NOMO-1 (cell line): ENCODE data around the gene SGMS2.
A peak's percentile ranks its signal among the peaks of the same experiment; 100 is the strongest.
"Not testable (repeated sequence)": the region's sequence is repeated elsewhere in the genome, so short reads cannot be mapped to it uniquely, and the experiment has no call there.

Source experiments
- DNase-seq, 2 experiments: peaks; one replicate each; lab custom pipeline; 2025; ENCODE audit not compliant: unreplicated experiment in 2 of 2; lab: John Stamatoyannopoulos, UW

SGMS2 gene

DNA sequence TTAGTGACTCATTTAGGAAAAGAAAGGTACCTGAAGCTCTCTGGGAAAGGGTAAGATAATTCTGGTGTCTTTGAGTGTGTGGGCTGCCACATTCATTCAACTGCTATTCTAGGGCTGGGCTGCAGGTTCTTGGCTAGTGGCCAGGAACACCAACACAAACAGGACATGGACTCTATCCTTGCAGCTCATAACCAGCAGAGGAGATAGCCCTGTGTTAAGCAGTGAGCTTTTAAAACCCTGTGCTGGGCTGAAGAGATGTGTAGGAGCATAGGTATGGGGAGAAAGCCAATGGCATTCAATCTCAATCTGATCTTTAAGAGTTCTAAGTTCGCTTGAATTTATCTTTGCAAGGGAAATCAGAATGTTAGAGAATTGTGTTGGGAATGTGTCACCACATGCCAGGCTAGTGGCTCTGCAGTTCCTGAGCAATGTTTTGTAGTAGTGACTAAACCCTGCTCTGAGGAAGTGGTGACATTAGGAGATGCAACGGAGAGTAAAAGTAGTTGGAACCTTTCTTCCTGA, 39.2 kb downstream of the SGMS2 start:
- DNase-seq: peak in 1 of 2 experiments; percentile 29

DNA sequence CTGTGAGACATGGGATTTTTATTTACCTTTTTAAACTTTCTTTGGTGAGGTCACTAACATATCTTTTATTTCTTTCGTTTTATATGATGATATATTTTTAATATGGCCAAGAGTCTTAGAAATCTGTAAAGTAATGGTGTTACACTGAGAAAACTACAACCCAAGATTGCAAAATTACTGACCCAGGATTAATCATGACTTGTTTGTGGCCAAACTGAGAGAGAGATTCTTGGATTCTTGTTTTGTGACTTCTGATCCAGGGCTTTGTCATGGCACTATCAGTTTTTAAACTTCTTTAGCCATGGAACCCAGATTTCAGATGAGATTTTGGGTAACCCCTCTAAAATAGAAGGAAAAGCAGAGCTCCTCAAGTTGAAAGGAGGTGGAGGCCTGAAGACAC, 42.0 kb downstream of the SGMS2 start:
- no peak for DNase-seq

DNA sequence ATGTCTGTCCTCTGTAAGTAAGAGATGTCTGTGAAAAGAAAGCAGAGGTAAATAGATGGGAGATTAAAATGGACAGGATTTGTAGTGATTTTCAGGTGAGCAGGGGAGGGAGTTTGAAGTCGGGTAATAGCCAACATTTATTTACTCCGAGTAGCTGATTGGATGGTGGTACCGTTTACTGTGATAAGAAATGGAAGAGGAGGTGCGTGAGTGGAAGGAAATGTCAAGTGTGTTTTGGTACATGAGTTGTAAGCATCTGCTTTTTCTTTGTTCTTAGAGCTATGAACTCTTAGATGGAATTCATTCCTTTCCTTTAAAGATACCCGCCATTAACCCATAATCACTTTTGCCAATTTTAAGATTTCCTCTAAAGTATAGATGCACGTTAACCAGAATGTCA, 45.5 kb downstream of the SGMS2 start:
- no peak for DNase-seq

DNA sequence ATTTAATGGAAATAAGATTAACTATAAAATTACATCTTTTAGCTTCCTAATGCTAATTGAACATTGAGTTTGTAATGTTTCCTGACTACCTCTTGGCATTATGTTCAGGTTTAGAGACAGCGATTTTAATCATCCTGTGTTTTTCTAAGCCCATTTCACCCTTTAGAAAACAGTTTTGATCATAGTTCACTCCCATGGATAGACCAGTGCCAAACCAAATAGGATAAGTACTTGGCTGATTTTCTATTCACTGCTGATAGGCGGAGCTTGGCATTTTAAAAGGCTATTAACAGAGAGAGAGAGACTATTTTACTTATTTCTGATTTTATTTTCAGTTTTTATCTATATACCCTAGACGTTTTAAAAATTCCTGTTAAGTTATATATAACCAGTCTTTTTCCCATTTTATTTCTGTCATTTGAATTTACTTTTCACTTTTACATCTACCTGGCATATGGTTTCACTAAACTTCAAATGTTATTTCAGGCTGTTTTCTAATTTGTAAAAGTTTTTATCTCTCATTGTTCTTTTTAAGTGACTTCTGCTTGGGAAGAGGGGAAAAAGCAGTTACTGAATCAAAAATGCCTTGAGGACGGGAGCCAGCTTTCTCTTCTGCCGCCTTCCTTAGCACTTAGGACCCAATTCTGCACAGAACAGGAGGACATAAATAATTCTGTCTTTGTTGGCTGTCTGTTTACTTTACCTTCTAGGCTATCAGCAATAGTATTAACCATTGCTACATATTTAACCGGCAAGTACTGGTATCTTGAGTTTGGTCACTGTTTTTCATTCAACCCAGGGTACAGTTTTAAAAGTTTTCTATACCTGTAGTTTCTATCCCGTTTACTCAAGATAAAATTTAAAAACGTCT, 46.4 kb downstream of the SGMS2 start:
- DNase-seq: no peak

DNA sequence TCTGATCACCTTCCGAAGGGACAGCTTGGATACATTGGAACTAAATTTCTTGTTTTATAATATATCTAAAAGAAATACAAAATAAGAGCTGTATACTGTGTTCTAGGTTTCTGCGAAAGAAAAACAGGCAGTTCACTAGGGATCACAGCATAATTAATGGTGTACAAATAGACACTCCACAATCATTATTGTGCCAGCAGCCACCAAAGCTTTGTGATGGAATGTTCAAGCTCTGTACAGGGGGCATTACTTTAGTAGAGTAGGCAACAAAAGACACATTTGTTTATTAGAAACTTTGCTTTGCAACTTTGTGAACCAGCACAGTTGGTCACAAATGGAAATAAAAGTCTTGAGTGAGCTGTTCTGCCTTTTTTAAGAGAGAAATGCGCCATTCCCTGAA, 49.3 kb downstream of the SGMS2 start:
- DNase-seq: no peak

DNA sequence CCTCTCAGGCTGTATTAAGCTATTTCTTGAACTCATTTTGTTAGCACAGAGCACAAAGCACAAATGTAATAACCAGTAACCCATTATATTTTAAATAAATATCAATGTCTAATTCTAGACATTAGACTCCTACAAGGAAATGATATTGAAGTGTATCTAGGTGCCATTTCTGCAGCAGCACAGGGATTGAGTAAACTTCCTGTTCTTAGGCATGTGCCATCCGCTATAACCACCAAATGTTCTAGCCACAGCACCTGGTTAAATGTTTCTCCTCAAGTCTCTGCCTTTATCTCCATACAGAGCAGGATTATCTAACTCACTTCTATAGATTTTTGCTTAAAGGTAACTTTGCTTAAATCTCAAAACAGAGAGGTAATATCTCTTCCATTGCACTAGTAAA, 51.4 kb downstream of the SGMS2 start:
- peak in 1 of 2 experiments; percentile 53 for DNase-seq

DNA sequence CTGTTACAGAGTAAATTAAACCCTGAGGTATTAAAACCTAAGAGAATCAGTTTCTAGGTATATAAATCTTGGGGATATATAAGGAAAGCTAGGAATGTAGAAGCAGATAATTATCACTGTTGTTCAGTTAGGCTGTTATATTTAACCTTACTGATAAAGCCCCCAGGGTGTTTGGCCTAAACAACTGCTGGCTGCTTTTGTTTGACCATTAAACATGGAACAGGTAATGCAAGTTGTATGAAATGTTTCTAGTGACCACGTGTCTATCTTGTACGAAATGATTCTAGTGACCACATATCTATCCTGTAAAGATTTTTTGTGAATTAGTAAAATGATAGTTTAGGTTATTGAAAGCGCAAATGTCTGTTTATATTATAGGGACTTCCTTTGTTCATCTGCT, 52.6 kb downstream of the SGMS2 start:
- DNase-seq: no peak

DNA sequence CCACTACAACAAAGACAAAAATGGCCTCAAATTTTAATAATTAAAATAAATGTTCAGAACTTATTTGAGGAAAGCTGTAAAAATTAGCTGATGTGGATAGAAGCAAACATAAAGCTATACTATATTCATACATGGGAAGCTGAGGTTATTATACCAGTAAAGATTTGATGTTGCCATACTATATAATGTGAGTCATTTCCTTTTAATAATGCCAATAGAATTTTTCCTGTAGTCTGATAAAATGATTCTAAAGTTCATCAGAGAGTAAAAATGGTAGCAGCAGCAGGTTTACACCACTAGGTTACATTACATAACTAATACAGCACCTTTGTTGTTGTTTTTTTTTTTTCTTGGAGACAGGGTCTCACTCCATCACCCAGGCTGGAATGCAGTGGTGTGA, 61.1 kb downstream of the SGMS2 start:
- no peak for DNase-seq

DNA sequence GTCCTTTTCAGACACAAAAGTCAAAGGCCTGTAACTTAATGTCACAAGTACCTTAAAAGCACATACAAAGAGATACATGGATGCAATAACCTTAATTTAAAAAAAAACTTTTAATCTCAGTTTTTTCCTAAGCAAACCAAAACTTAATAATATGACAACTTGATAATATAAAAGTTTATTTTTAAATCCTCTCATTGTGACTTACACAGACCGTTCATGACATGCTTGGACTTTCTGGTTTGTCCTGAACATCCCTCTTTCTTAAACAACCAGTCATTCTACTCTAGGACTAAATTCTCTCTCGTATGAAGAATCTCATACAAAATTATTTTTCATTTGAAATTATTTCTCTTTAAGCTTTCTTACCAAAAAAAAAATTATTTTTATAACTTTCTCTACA, 63.5 kb downstream of the SGMS2 start:
- no peak for DNase-seq

DNA sequence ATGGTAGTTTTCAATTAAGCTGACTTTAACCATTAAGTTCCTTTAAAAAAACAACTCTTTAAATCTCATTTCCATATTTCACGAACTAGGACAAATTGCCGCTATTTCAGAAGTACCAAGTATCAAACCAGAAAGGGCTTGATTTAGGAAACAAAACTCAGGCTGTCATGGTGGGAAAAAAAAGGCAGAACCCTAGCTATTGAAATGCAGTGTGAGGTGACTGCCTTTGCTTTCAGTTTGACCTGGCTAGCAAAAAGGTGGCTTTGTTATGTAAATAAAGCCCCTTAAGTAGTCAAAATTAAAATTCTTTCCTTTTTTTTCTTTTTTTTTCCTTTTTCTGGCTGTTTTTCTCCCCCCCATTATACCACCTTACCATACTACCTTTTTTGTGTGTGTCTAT, 66.0 kb downstream of the SGMS2 start:
- no peak for DNase-seq

DNA sequence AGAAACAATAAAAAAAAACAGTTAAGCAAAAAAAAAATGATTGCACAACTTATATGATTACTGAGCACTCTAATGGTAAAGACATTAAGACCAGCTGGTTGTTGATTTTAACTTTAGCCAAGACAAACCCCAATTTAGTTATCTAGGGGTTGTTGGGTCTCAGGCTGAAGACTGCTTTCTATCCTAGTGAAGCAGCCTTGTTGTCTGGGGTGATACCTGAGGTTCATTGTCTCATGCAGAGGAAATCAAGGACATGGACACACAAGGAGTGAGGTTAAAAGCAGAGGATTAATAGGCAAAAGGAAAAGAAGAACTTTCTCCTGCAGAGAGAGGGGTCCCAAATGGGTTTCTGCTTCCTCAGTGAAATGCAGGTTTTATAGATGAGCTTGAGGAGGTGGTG, 66.6 kb downstream of the SGMS2 start:
- no peak for DNase-seq

DNA sequence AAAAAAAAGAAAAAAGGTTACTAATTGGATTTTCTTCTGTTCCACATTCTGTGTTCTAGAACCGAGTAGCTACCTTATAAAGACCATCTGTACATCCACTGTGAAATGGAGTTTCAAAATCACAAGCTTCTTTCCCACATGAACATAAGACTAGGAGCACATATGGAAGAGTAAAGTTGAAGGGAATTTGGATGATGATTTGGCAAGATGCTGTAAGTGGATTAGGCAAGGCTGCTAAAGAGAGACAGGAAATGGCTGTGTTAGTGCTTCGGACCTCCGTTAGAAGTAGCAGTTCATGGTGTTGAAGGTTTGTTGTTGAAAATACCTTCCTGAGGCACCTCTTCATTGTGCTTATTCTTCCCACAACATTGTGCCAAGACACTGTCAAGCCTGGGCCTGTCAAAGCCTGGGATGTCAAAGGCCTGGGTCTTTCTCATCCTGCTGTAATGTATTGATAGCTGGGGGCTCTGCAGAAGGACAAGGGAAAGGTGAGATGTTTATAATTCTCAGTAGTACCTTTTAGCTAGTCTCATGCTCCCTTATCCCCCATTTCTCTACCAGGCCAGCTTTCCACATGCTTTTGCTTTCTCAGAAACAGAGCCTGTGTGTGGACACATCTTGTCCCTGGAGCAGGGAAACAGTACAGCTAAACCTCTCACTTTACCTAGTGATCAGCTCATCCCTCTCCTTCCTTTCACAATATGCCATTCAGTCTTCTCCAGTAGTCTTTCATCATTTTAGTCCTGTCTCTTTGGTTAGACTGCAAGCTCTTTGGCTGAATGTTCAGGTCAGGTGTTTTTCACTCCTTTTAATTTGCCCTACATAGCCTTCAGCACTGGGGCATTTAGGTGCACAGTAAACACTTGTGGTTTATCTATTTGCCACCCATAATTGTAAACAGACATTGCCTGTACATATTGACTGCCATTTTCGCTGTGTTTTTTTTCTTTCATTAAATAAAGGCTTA, 68.7 kb downstream of the SGMS2 start:
- DNase-seq: no peak

DNA sequence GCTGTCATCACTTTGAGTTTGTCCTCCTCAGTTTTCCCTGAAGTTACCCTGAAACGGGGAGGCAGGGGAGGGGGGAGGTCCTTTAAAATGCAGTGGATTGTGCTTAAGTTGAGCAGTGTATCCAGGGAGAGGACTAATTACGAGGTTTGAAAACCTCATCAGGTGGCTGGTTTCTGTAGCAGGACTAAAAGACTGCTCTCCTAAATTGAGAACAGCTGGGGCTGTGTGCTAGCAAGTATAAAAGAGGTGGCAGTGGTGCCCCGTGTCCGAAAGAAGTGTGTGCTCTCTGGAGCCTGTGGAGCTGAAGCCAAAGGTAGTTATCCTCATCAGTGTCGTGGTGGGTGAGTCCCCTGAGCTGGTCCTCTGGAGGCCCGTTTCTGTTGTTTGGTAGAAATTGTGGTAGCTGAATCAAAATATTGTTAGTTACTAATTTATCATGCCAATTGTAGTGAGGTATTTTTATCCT, 69.4 kb downstream of the SGMS2 start:
- no peak for DNase-seq

DNA sequence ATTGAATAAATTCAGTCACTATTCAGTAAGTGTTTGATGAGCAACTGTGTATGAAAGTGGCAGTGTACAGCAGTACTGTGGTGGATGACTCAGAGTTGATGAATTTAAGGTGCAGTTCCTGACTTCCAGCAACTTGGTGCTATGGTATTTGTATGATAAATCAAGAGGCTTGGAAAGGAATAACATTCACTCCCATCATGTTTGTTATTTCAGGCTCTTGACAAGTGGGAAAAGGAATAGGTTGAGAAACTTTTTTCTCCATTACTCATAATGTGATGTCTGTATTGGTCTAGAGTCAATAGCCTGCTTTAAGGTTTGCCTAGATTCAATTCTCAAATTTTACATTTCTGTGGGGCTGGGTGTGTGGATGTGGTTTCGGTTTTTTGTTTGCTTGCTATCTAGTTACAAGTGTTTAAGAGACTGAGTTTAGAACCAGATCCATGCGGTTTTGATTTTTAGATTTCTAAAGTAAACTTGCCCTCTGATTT, 71.5 kb downstream of the SGMS2 start:
- no peak for DNase-seq

DNA sequence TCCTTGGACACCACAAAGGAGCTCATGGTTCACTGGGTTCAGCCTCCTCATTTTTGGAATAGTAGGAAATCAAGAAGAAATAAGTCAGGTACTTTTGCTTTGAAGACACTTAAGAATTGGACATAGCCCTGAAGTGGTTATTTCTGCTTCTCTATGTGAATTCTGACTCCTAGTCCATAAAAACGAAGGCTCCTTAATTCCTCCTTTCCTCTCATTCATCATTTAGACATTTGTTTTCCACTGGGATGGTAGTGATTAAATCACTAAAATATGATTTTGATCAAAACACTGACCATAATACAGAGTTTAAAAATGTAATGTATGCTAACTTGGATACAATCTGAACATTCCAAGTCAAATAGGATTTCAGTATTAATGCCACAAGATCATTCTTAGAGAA, 71.9 kb downstream of the SGMS2 start:
- no peak for DNase-seq

DNA sequence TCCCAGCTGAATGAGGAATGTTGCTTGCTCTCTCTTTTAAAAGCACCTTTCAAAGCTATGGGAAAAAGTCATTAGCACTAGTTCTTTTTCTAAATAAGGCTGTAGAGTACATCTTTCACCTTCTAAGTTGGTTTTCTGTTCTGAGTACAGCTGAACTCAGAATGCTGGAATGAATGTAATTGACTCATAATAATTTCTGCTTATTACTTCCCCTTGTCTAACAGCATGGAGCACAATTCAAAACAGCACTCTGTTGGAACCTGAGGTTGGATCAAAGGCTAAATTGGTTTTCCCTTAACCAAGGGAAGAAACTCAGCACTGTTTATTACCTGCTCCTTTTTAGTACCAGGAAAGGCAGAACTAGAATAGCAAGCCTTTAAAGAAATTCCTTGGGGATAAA, 73.1 kb downstream of the SGMS2 start:
- DNase-seq: no peak

DNA sequence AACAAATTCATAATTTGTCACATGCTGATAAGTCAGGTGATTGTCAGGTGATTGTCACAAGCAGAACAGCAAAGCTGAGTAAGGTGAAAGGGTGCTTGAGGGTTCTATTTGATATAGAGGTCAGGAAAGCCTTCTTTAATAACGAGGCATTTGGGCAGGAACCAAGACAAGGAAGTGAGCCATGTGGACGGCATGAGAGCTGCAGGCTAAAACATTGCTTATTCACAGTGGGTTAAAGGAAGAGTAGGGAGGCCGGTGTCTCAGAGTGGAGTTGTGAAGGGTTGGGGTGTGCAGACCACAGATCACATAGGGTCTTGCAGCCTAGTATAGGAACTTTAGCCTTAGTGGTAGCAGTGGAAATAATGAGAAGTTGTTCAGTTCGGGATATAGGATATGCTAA, 75.3 kb downstream of the SGMS2 start:
- DNase-seq: no peak

DNA sequence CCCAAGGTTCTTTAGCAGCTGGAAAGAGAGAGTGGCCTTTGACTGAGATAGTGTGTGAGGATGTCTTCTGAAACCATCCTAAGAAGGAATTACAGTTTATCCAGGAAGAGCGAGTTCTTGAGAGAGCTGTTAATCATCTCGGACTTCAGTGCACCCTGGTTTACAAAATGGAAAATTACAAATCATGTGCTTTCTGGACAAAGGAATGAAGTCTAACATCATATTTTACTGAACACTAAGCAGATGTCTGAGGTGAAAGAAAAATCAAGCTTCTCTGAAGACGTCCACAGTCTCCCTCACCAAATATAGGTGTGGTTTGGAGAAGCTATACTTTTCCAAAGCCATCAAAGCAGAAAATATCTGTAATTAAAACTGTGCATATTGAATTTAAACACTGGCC, 75.8 kb downstream of the SGMS2 start:
- no peak for DNase-seq

DNA sequence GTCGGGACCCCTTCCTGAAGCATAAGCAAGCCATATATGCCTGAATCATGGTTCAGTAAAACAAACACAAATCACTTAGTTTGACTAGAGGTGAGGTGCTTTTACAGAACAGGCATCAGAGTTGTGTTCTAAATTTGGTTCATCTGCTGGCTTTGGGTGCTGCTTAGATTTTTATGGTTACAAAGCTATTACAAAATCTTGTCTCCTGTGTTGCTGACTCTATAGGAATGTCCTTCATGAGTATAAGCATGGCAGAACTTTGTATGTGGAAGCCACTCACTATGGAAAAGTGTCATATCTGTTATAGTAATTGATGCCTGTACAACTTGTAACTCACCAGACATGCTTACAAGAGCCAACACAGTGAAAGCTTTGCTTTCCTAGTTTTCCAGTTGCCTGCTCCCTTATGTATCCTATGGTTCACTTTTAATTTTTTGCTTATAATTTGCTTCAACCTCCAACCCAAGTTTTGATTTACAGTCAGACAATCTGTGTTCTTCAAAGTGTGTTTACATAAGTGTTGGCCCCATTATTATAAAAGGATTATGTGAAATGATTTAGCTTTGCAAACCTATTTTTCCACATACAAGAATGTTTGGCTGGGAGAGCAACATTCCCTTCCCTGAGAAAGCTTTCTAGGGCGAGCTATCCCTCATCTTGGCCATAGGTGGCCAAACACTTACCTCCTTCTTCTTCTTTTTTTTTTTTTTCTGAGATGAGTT, 76.6 kb downstream of the SGMS2 start:
- no peak for DNase-seq

DNA sequence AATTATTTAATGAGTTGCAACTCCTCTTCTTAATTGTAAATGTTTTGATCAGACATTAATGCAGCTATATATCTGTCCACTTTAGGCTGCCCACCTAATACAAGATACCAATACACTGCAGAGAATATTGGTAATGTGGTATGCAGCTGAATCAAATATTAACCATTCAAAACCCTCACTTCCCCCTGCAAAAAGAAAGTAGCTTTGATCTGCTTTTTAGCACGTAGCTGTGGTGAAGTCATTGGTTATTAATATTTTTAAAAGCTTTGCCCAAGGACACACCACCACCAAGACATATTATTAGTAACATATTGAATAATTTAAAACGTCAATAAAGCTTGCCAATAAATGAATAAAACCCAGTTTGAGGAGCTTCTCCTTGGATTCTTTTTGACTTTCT, 78.0 kb downstream of the SGMS2 start:
- no peak for DNase-seq

DNA sequence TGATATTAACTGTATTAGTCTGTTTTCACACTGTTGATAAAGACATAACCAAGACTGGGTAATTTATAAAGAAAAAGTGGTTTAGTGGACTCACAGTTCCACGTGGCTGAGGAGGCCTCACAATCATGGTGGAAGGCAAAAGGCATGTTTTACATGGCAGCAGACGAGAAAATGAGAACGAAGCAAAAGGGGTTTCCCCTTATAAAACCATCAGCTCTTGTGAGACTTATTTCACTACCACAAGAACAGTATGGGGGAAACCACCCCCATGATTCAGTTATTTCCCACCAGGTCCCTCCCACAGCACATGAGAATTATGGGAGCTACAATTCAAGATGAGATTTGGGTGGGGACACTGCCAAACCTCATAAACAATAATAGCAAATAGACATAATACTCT, 80.3 kb downstream of the SGMS2 start:
- DNase-seq: not testable (repeated sequence)
